SK-N-SH treated with all-trans-retinoic acid at 6 μM for 48 hours (cell line): ENCODE measurements around the gene ZDHHC19.

ENCODE experiments used
- ATAC-seq: fragments of 200-7000 bp; cut with Tn5 transposase; 3 replicates; pipeline ENCODE4 v1.9.1; 2020; ENCODE audit warnings: mild to moderate bottlenecking, moderate library complexity
- ARNTL ChIP-seq: fragments of 450-650 bp; formaldehyde crosslinking; IDR thresholded peaks from 2 replicates; pipeline ENCODE4 v1.5.0; 2020; ENCODE audit warnings: low read depth, mild to moderate bottlenecking, moderate library complexity, borderline replicate concordance
- BACH2 ChIP-seq: fragments of 250-450 bp; sonication (Bioruptor Pico); IDR thresholded peaks from 2 replicates; pipeline ENCODE4 v1.9.0; 2021; ENCODE audit warnings: mild to moderate bottlenecking, borderline replicate concordance
- CREB5 ChIP-seq: fragments of 250-450 bp; sonication (Bioruptor Pico); IDR thresholded peaks from 2 replicates; pipeline ENCODE4 v1.5.1; 2020; ENCODE audit warnings: low read depth, mild to moderate bottlenecking, moderate library complexity
- CSDC2 ChIP-seq: fragments of 250-450 bp; sonication (Bioruptor Pico); IDR thresholded peaks from 2 replicates; pipeline ENCODE4 v1.5.0; 2020; ENCODE audit warnings: mild to moderate bottlenecking, moderate library complexity
- CSRNP3 ChIP-seq: fragments of 250-450 bp; sonication (Bioruptor Pico); IDR thresholded peaks from 2 replicates; pipeline ENCODE4 v1.5.1; 2021; ENCODE audit warnings: mild to moderate bottlenecking, moderate library complexity
- ESRRG ChIP-seq: fragments of 250-450 bp; sonication (Bioruptor Pico); IDR thresholded peaks from 2 replicates; pipeline ENCODE4 v1.6.1; 2021; ENCODE audit warnings: mild to moderate bottlenecking
- ISL1 ChIP-seq: fragments of 250-450 bp; sonication (Bioruptor Pico); IDR thresholded peaks from 2 replicates; pipeline ENCODE4 v2.1.2; 2022; ENCODE audit warnings: mild to moderate bottlenecking, moderate library complexity
- OSR1 ChIP-seq: fragments of 250-450 bp; sonication (Bioruptor Pico); IDR thresholded peaks from 2 replicates; pipeline ENCODE4 v1.8.0; 2022; ENCODE audit warnings: moderate library complexity, mild to moderate bottlenecking, inconsistent platforms
- PPARA ChIP-seq: fragments of 250-450 bp; sonication (Bioruptor Pico); IDR thresholded peaks from 2 replicates; pipeline ENCODE4 v1.5.0; 2020; ENCODE audit warnings: mild to moderate bottlenecking, borderline replicate concordance
- RARB ChIP-seq: fragments of 250-450 bp; sonication (Bioruptor Pico); IDR thresholded peaks from 2 replicates; pipeline ENCODE4 v1.8.0; 2021; ENCODE audit warnings: mild to moderate bottlenecking, moderate library complexity
- SNAI2 ChIP-seq: fragments of 250-450 bp; sonication (Bioruptor Pico); IDR thresholded peaks from 2 replicates; pipeline ENCODE4 v1.5.0; 2020; ENCODE audit warnings: mild to moderate bottlenecking, moderate library complexity
- TCF4 ChIP-seq: fragments of 250-450 bp; sonication (Bioruptor Pico); IDR thresholded peaks from 2 replicates; pipeline ENCODE4 v1.8.0; 2021; ENCODE audit warnings: mild to moderate bottlenecking, moderate library complexity, borderline replicate concordance
- TOX ChIP-seq: fragments of 250-450 bp; sonication (Bioruptor Pico); IDR thresholded peaks from 2 replicates; pipeline ENCODE4 v1.8.0; 2021; ENCODE audit warnings: mild to moderate bottlenecking, moderate library complexity, borderline replicate concordance
- TSHZ2 ChIP-seq: fragments of 250-450 bp; sonication (Bioruptor Pico); IDR thresholded peaks from 2 replicates; pipeline ENCODE4 v1.5.0; 2020; ENCODE audit warnings: mild to moderate bottlenecking, moderate library complexity
- ZC3H10 ChIP-seq: fragments of 250-450 bp; sonication (Bioruptor Pico); IDR thresholded peaks from 2 replicates; pipeline ENCODE4 v1.5.1; 2021; ENCODE audit warnings: mild to moderate bottlenecking, moderate library complexity
- ZFP3 ChIP-seq: fragments of 250-450 bp; sonication (Bioruptor Pico); IDR thresholded peaks from 2 replicates; pipeline ENCODE4 v1.5.0; 2020; ENCODE audit warnings: mild to moderate bottlenecking, moderate library complexity
- ZFP30 ChIP-seq: fragments of 450-650 bp; formaldehyde crosslinking; IDR thresholded peaks from 2 replicates; pipeline ENCODE4 v1.5.0; 2022; ENCODE audit warnings: mild to moderate bottlenecking, moderate library complexity
- ZNF70 ChIP-seq: fragments of 450-650 bp; formaldehyde crosslinking; IDR thresholded peaks from 2 replicates; pipeline ENCODE4 v1.5.0; 2020; ENCODE audit warnings: mild to moderate bottlenecking, moderate library complexity
- ZNF8 ChIP-seq: fragments of 450-650 bp; formaldehyde crosslinking; IDR thresholded peaks from 2 replicates; pipeline ENCODE4 v1.5.0; 2020; ENCODE audit warnings: mild to moderate bottlenecking, moderate library complexity
- TF ChIP-seq, protein P1 (sequence below): fragments of 250-450 bp; sonication (Bioruptor Pico); IDR thresholded peaks from 2 replicates; pipeline ENCODE4 v1.8.0; 2021; ENCODE audit warnings: low read depth, mild to moderate bottlenecking, moderate library complexity, borderline replicate concordance
- TF ChIP-seq, protein P2 (sequence below): fragments of 250-450 bp; sonication (Bioruptor Pico); IDR thresholded peaks from 2 replicates; pipeline ENCODE4 v1.8.0; 2020; ENCODE audit warnings: mild to moderate bottlenecking, moderate library complexity, borderline replicate concordance

The ZDHHC19 gene

DNA sequence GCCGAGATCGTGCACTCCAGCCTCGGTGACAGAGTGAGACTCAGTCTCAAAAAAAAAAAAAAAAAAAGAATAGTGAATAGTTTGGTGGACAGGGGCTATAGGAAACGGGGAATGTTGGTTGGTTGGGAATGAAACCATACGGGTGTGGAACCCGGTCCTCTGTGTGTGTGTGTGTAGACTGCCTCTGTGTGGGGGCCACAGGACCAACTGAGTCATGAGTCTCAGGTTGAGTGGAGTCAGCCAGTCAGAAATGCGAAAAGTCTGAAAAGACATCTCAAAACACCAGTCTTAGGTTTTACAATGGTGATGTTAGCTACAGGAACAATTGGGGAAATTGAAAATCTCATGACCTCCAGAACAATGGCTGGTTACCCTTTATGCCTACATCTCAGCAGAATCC, 44.5 kb downstream of the ZDHHC19 start:
- ATAC-seq: no peak
- no peak for TF ChIP-seq ZC3H10 (CRISPR knock-in tag)
- TF ChIP-seq ARNTL (CRISPR knock-in tag): no peak
- no peak for TF ChIP-seq ZNF70
- TF ChIP-seq RARB (CRISPR knock-in tag): no peak
- TF ChIP-seq TOX (CRISPR knock-in tag): no peak
- TF ChIP-seq, protein P1, sequence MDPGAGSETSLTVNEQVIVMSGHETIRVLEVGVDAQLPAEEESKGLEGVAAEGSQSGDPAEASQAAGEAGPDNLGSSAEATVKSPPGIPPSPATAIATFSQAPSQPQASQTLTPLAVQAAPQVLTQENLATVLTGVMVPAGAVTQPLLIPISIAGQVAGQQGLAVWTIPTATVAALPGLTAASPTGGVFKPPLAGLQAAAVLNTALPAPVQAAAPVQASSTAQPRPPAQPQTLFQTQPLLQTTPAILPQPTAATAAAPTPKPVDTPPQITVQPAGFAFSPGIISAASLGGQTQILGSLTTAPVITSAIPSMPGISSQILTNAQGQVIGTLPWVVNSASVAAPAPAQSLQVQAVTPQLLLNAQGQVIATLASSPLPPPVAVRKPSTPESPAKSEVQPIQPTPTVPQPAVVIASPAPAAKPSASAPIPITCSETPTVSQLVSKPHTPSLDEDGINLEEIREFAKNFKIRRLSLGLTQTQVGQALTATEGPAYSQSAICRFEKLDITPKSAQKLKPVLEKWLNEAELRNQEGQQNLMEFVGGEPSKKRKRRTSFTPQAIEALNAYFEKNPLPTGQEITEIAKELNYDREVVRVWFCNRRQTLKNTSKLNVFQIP (CRISPR knock-in tag): no peak
- TF ChIP-seq, protein P2, sequence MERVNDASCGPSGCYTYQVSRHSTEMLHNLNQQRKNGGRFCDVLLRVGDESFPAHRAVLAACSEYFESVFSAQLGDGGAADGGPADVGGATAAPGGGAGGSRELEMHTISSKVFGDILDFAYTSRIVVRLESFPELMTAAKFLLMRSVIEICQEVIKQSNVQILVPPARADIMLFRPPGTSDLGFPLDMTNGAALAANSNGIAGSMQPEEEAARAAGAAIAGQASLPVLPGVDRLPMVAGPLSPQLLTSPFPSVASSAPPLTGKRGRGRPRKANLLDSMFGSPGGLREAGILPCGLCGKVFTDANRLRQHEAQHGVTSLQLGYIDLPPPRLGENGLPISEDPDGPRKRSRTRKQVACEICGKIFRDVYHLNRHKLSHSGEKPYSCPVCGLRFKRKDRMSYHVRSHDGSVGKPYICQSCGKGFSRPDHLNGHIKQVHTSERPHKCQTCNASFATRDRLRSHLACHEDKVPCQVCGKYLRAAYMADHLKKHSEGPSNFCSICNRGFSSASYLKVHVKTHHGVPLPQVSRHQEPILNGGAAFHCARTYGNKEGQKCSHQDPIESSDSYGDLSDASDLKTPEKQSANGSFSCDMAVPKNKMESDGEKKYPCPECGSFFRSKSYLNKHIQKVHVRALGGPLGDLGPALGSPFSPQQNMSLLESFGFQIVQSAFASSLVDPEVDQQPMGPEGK (CRISPR knock-in tag): no peak
- TF ChIP-seq ZNF8 (CRISPR knock-in tag): no peak
- no peak for TF ChIP-seq CSRNP3
- no peak for TF ChIP-seq TSHZ2
- TF ChIP-seq ZFP30 (CRISPR knock-in tag): no peak
- no peak for TF ChIP-seq ISL1
- TF ChIP-seq BACH2: no peak
- no peak for TF ChIP-seq SNAI2 (CRISPR knock-in tag)

DNA sequence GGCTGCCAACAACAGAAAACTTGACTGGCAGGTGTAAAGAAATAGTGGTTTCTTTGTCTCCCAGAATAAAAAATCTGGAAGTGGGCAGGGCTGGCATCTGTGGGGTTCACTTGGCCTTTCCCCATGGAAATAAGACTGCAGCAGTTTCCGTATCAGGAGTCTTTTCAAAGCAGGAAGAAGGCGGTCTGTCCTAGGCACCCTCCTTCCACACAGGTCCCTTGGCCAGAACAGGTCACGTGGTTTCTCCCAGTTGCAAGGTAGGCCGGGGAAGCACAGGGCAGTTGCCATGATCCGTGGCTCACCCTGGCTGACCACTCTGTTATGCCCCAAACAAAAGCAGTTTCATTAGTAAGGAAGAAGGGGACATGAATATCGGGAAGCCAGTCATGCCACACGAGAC, 45.4 kb downstream of the ZDHHC19 start:
- no peak for ATAC-seq

More for the DNA sequence above, 45.4 kb downstream of the ZDHHC19 start:
- TF ChIP-seq TSHZ2: no peak
- no peak for TF ChIP-seq CSDC2 (CRISPR knock-in tag)
- TF ChIP-seq ZFP3: no peak
- TF ChIP-seq ZC3H10 (CRISPR knock-in tag): no peak
- no peak for TF ChIP-seq SNAI2 (CRISPR knock-in tag)
- no peak for TF ChIP-seq ZNF8 (CRISPR knock-in tag)
- TF ChIP-seq, protein P2 (CRISPR knock-in tag): no peak
- no peak for TF ChIP-seq ZFP30 (CRISPR knock-in tag)
- no peak for TF ChIP-seq BACH2
- TF ChIP-seq OSR1 (CRISPR knock-in tag): no peak
- no peak for TF ChIP-seq TCF4
- no peak for TF ChIP-seq TOX (CRISPR knock-in tag)
- TF ChIP-seq CREB5 (CRISPR knock-in tag): no peak
- TF ChIP-seq PPARA: no peak
- TF ChIP-seq RARB (CRISPR knock-in tag): no peak
- TF ChIP-seq ESRRG (CRISPR knock-in tag): no peak
- TF ChIP-seq, all 23 proteins: peak for 0
